HFFc6 (cell line): ENCODE measurements around the gene SIGLEC9. TPM values are rescaled to one million over a fixed set of nuclear protein-coding genes. Genes with fewer than 3 reads are reported as not detected.

Experiments
- DNase-seq: peaks from one replicate; pipeline ENCODE4 v3.0.0-alpha.2; 2018
- H3K27ac Mint-ChIP-seq: 2 replicates; pipeline ENCODE4 v1.8.0; 2020; ENCODE audit warnings: mild to moderate bottlenecking, mixed read lengths
- H3K27me3 Mint-ChIP-seq: 2 replicates; pipeline ENCODE4 v1.8.0; 2021; ENCODE audit warnings: mild to moderate bottlenecking, moderate library complexity, mixed read lengths; ENCODE audit not compliant: insufficient read depth
- H3K36me3 Mint-ChIP-seq: 2 replicates; pipeline ENCODE4 v1.8.0; 2021; ENCODE audit warnings: low read depth, mixed read lengths
- H3K4me1 Mint-ChIP-seq: 2 replicates; pipeline ENCODE4 v1.8.0; 2020; ENCODE audit warnings: low read depth, mixed read lengths
- H3K4me3 Mint-ChIP-seq: 2 replicates; pipeline ENCODE4 v1.8.0; 2020; ENCODE audit warnings: mild to moderate bottlenecking, moderate library complexity, mixed read lengths
- H3K9me3 Mint-ChIP-seq: 2 replicates; pipeline ENCODE4 v1.8.0; 2020; ENCODE audit warnings: mild to moderate bottlenecking, mixed read lengths
- CTCF ChIP-seq: fragments of 200-600 bp; sonication (generic); IDR thresholded peaks from 2 replicates; pipeline ENCODE4 v1.5.0; 2021; ENCODE audit warnings: antibody characterized with exemption, mild to moderate bottlenecking
- total RNA-seq, 6 experiments: library from RNA; stranded (reverse); fragmentation: NEBNext Ultra II Directional; extraction: Animal tissue kit (Norgen Biotek cat#: 25700); gene quantifications; 2 replicates in 1 of 6; 3 replicates in 5 of 6; pipeline ENCODE4 v1.2.3, GENCODE V29; 2021

The SIGLEC9 gene
- total RNA-seq, 6 experiments from 2014 or later, result not detected

GRCh38 chr19:51084505-51084904, 40.2 kb upstream of the SIGLEC9 start:
- H3K36me3 Mint-ChIP-seq, result no peaks in the 10 kb centered on the region
- TF ChIP-seq CTCF, result no peak
- no peak overlapping the region for H3K27ac Mint-ChIP-seq
- no peak overlapping the region for H3K4me3 Mint-ChIP-seq
- no peaks in the 10 kb centered on the region for H3K4me1 Mint-ChIP-seq
- no peak for DNase-seq
- no peaks in the 10 kb centered on the region; the same call in 1 of the 2 replicates for H3K9me3 Mint-ChIP-seq
- peaks cover 5% of the 10 kb centered on the region for H3K27me3 Mint-ChIP-seq

DNA sequence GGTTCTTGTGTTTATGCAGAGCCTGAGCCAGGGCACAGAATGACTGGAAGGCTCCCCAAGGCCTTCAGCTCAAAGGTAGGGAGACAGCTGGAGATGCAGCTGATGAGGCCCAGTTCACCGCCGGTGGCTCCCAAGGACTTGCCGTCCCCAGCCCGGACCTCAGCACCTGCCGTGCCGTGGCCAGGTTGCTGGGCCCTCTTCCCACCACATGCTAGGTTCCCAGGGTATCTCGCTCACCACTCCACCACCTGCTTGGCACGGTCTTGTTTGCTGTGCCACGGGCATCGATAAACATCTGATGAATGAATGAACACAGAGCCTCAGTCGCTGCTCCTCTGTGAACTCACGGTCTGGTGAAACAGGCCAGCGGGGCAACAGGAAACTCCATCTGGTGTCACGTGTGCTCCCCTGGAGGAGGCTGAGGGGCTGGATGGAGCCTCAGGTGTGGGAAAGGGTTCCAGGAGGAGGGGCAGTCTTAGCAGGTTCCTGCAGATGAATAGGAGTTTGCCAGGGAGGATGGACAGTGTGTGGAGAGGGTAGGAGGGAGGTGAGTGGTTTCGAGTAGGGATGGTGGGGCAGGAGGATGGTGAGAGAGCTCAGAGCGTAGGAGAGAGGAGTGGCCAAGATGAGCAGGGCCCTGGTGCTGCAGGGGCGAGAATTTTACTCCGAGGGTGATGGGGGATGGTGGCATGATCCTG, 38.4 kb upstream of the SIGLEC9 start:
- H3K4me1 Mint-ChIP-seq, result no peaks in the 10 kb centered on the region
- H3K27me3 Mint-ChIP-seq, result peaks cover 5% of the 10 kb centered on the region
- H3K9me3 Mint-ChIP-seq, result no peaks in the 10 kb centered on the region; the same call in 1 of the 2 replicates
- no peak overlapping the region for H3K27ac Mint-ChIP-seq
- no peak for TF ChIP-seq CTCF
- no peak for DNase-seq
- H3K4me3 Mint-ChIP-seq, result no peak overlapping the region
- no peaks in the 10 kb centered on the region for H3K36me3 Mint-ChIP-seq

GRCh38 chr19:51089786-51090185, 34.9 kb upstream of the SIGLEC9 start:
- Mint-ChIP-seq H3K27ac (no peak overlapping the region), H3K4me1 (peaks cover 6% of the 10 kb centered on the region; the same call in 1 of the 2 replicates), H3K27me3 (peaks cover 2% of the 10 kb centered on the region; the same call in 1 of the 2 replicates), H3K36me3 (no peaks in the 10 kb centered on the region), H3K4me3 (no peak overlapping the region), H3K9me3 (no peaks in the 10 kb centered on the region)
- no peak for DNase-seq
- TF ChIP-seq CTCF, result no peak

DNA sequence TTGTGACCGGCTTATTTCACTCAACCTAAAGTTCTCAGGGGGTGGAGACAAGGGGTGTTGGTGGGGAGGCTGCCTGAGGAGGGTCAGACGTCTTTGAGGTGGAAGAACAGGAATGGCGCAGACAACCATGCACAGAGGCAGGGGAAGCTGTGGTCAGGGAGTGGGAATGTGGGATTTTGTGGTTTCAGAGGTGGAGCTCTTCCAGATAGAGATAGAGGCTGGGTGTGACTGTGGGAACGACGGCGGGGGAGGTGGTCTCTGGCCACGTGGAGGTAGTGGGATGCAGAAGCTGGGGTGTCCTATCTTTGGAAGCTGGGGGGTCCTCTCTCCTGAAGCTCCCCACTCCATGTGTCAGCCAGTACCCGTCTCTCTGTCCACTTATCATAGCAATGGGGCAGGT, 34.2 kb upstream of the SIGLEC9 start:
- TF ChIP-seq CTCF, result no peak

DNA sequence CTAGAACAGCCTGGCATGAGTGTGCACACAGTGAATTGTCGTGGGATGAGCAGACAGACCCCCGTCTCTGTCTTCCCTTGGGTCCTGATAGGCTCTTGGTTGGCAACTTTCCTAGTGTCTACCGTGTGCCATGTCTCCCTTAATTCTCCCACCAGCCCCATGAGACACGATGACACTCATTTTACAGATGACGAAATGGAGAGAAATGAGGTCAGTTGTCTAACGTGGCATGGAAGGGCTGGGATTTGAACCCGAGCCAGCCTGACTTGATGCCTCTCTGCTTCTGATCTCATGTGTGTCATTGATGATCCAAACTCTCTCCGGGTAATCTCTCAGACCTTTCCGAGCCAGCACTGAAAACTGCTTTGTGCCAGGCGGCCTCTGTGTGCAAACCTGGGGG, 33.6 kb upstream of the SIGLEC9 start:
- no peak overlapping the region for H3K27ac Mint-ChIP-seq
- H3K4me3 Mint-ChIP-seq, result no peak overlapping the region
- no peaks in the 10 kb centered on the region for H3K9me3 Mint-ChIP-seq
- H3K27me3 Mint-ChIP-seq, result peaks cover 2% of the 10 kb centered on the region; the same call in 1 of the 2 replicates
- peaks cover 6% of the 10 kb centered on the region; the same call in 1 of the 2 replicates for H3K4me1 Mint-ChIP-seq
- no peak for TF ChIP-seq CTCF
- H3K36me3 Mint-ChIP-seq, result no peaks in the 10 kb centered on the region
- no peak for DNase-seq

More for the DNA sequence above, 34.2 kb upstream of the SIGLEC9 start:
- H3K36me3 Mint-ChIP-seq, result no peaks in the 10 kb centered on the region
- H3K4me1 Mint-ChIP-seq, result peaks cover 6% of the 10 kb centered on the region; the same call in 1 of the 2 replicates
- no peak overlapping the region for H3K4me3 Mint-ChIP-seq
- H3K27ac Mint-ChIP-seq, result no peak overlapping the region
- H3K27me3 Mint-ChIP-seq, result peaks cover 2% of the 10 kb centered on the region; the same call in 1 of the 2 replicates
- DNase-seq, result no peak
- H3K9me3 Mint-ChIP-seq, result no peaks in the 10 kb centered on the region
